Neural cell (in vitro differentiated cells): ENCODE results near the gene PNCK. TPM values are rescaled to one million over a fixed set of nuclear protein-coding genes. Genes with fewer than 3 reads are reported as not detected.

Source experiments
- H2AFZ ChIP-seq: fragments of 200-600, 300-800 bp; sonication (generic), shearing (Covaris generic); 2 replicates; pipeline ENCODE4 v1.6.0; 2014; ENCODE audit warnings: low read depth, mild to moderate bottlenecking, antibody characterized with exemption, low read length, moderate library complexity
- H3F3A ChIP-seq: fragments of 200-600 bp; shearing (Covaris generic); 2 replicates; pipeline ENCODE4 v1.6.1; 2016; ENCODE audit warnings: mild to moderate bottlenecking, moderate library complexity, mixed read lengths, antibody characterized with exemption, low read length; ENCODE audit not compliant: insufficient read depth, poor library complexity, severe bottlenecking
- H3K27ac ChIP-seq: fragments of 200-600, 300-800 bp; sonication (generic), shearing (Covaris generic); 2 replicates; pipeline ENCODE4 v1.5.1; 2014; ENCODE audit warnings: mild to moderate bottlenecking, low read length, moderate library complexity
- H3K27me3 ChIP-seq: fragments of 300-800, 200-600 bp; sonication (generic), shearing (Covaris generic); 2 replicates; pipeline ENCODE4 v1.6.0; 2014; ENCODE audit warnings: mild to moderate bottlenecking, low read depth, low read length, moderate library complexity; ENCODE audit not compliant: insufficient read depth
- H3K36me3 ChIP-seq: fragments of 300-800, 200-600 bp; sonication (generic), shearing (Covaris generic); 2 replicates; pipeline ENCODE4 v1.5.1; 2014; ENCODE audit warnings: mild to moderate bottlenecking, antibody characterized with exemption, low read length, moderate library complexity; ENCODE audit not compliant: insufficient read depth
- H3K4me2 ChIP-seq: fragments of 300-800, 200-600 bp; sonication (generic), shearing (Covaris generic); 2 replicates; pipeline ENCODE4 v1.6.0; 2014; ENCODE audit warnings: mild to moderate bottlenecking, low read length
- H3K4me3 ChIP-seq: fragments of 300-800, 200-600 bp; sonication (generic), shearing (Covaris generic); 2 replicates; pipeline ENCODE4 v1.5.1; 2014; ENCODE audit warnings: mild to moderate bottlenecking, low read length, moderate library complexity
- H3K79me2 ChIP-seq: fragments of 200-600 bp; shearing (Covaris generic); replicated peaks from 2 replicates; pipeline ENCODE4 v1.6.0; 2014; ENCODE audit warnings: mild to moderate bottlenecking, low read length, moderate library complexity; ENCODE audit not compliant: insufficient read depth
- H3K9ac ChIP-seq: fragments of 300-800, 200-600 bp; sonication (generic), shearing (Covaris generic); 2 replicates; pipeline ENCODE4 v1.6.1; 2016; ENCODE audit warnings: mild to moderate bottlenecking, low read length, mixed read lengths
- H3K9me2 ChIP-seq: fragments of 200-600 bp; shearing (Covaris generic); 2 replicates; pipeline ENCODE4 v1.6.1; 2016; ENCODE audit warnings: mild to moderate bottlenecking, low read length, mixed read lengths; ENCODE audit not compliant: insufficient read depth
- H3K9me3 ChIP-seq: fragments of 200-600, 300-800 bp; sonication (generic), shearing (Covaris generic); 2 replicates; pipeline ENCODE4 v1.6.1; 2016; ENCODE audit warnings: mild to moderate bottlenecking, mixed run types, low read length, moderate library complexity, mixed read lengths
- H4K20me1 ChIP-seq: fragments of 200-600 bp; shearing (Covaris generic); 2 replicates; pipeline ENCODE4 v1.6.1; 2016; ENCODE audit warnings: mild to moderate bottlenecking, mixed run types; ENCODE audit not compliant: insufficient read depth
- CTCF ChIP-seq: fragments of 450-650 bp; IDR thresholded peaks from 2 replicates; pipeline ENCODE4 v1.5.1; 2014; ENCODE audit warnings: antibody characterized with exemption, mild to moderate bottlenecking, moderate library complexity; ENCODE audit not compliant: poor library complexity, severe bottlenecking
- EP300 ChIP-seq: fragments of 450-650 bp; conservative IDR thresholded peaks from 2 replicates; pipeline ENCODE4 v1.6.1; 2014; ENCODE audit warnings: antibody characterized with exemption, mild to moderate bottlenecking, moderate library complexity; ENCODE audit not compliant: poor library complexity, severe bottlenecking
- EZH2 ChIP-seq: fragments of 200-600, 300-800 bp; shearing (Covaris generic), sonication (generic); IDR thresholded peaks from 2 replicates; pipeline ENCODE4 v1.6.1; 2014; ENCODE audit warnings: antibody characterized with exemption, low read length, borderline replicate concordance, mild to moderate bottlenecking; ENCODE audit not compliant: insufficient read depth, poor library complexity, severe bottlenecking
- MXI1 ChIP-seq: fragments of 450-650 bp; conservative IDR thresholded peaks from 2 replicates; pipeline ENCODE4 v1.6.1; 2014; ENCODE audit warnings: antibody characterized with exemption, mild to moderate bottlenecking; ENCODE audit not compliant: poor library complexity, severe bottlenecking
- POLR2AphosphoS5 ChIP-seq: IDR thresholded peaks from 2 replicates; pipeline ENCODE4 v1.6.1; 2012
- RAD21 ChIP-seq: fragments of 450-650 bp; conservative IDR thresholded peaks from 2 replicates; pipeline ENCODE4 v1.6.1; 2014; ENCODE audit warnings: antibody characterized with exemption, mild to moderate bottlenecking, moderate library complexity
- REST ChIP-seq: IDR thresholded peaks from 2 replicates; pipeline ENCODE4 v1.6.1; 2012; ENCODE audit warnings: borderline replicate concordance
- SMC3 ChIP-seq: fragments of 450-650 bp; conservative IDR thresholded peaks from 2 replicates; pipeline ENCODE4 v1.6.1; 2014; ENCODE audit warnings: antibody characterized with exemption, mild to moderate bottlenecking, moderate library complexity; ENCODE audit not compliant: poor library complexity
- TAF1 ChIP-seq: IDR thresholded peaks from 2 replicates; pipeline ENCODE4 v1.6.1; 2012; ENCODE audit warnings: low read depth
- polyA plus RNA-seq: library from polyadenylated mRNA; depleted of rRNA; stranded (reverse); fragments of >200 nt; gene quantifications from 2 replicates; pipeline ENCODE4 v1.2.3, GENCODE V29; 2014

PNCK gene
- polyA plus RNA-seq, 1 donor from 2014 or later = 9.5 TPM

- H3K36me3 ChIP-seq = no peaks in the 10 kb centered on the region
- no peaks in the 10 kb centered on the region for H3F3A ChIP-seq
- TF ChIP-seq EP300 (no peak), EZH2 (no peak), REST (no peak), MXI1 (no peak), SMC3 (peak; percentile 51), CTCF (peak; percentile 51), TAF1 (no peak), POLR2AphosphoS5 (no peak), RAD21 (peak; percentile 10)
- H3K4me2 ChIP-seq = no peak overlapping the region
- H3K9me2 ChIP-seq = no peaks in the 10 kb centered on the region
- H2AFZ ChIP-seq = no peak overlapping the region
- no peaks in the 10 kb centered on the region for H3K27me3 ChIP-seq
- no peaks in the 10 kb centered on the region for H3K79me2 ChIP-seq
- no peaks in the 10 kb centered on the region for H4K20me1 ChIP-seq
- H3K27ac ChIP-seq = no peak overlapping the region
- no peak overlapping the region for H3K9ac ChIP-seq
- H3K4me3 ChIP-seq = no peak overlapping the region
- no peaks in the 10 kb centered on the region for H3K9me3 ChIP-seq
These were observed 4.3 kb downstream of the PNCK start for GRCh38 chrX:153669174-153669890.

- Histone ChIP-seq H3K9me3 (no peaks in the 10 kb centered on the region), H3K36me3 (no peaks in the 10 kb centered on the region), H3K4me3 (no peak overlapping the region), H3F3A (no peaks in the 10 kb centered on the region), H3K27me3 (no peaks in the 10 kb centered on the region), H3K9me2 (no peaks in the 10 kb centered on the region), H3K9ac (no peak overlapping the region), H3K4me2 (no peak overlapping the region), H4K20me1 (no peaks in the 10 kb centered on the region), H3K79me2 (no peaks in the 10 kb centered on the region), H3K27ac (no peak overlapping the region), H2AFZ (no peak overlapping the region)
- TF ChIP-seq POLR2AphosphoS5 (no peak), SMC3 (no peak), REST (no peak), EZH2 (no peak), RAD21 (no peak), EP300 (no peak), MXI1 (no peak), CTCF (no peak), TAF1 (no peak)
These were observed 5.0 kb downstream of the PNCK start for GRCh38 chrX:153668423-153669173.
